KBM-7 (cell line): ENCODE results near the gene PDK1.

Source experiments
- DNase-seq: peaks from one replicate; pipeline ENCODE4 v3.0.0-alpha.2; 2015
- in situ Hi-C: fragments of 300-500 bp; cut with MboI; formaldehyde crosslinking; loops from 2 replicates; pipeline ENCODE4 v1.14.3; 2020; ENCODE audit warnings: low sequenced_read_pairs, low pct_unique_long_range_greater_than_20kb, mixed read lengths

The PDK1 gene

GRCh38 chr2:172628085-172628484 lies 72.2 kb downstream of the PDK1 start:
- in situ Hi-C loops = no loop called here
- DNase-seq = no peak

DNA sequence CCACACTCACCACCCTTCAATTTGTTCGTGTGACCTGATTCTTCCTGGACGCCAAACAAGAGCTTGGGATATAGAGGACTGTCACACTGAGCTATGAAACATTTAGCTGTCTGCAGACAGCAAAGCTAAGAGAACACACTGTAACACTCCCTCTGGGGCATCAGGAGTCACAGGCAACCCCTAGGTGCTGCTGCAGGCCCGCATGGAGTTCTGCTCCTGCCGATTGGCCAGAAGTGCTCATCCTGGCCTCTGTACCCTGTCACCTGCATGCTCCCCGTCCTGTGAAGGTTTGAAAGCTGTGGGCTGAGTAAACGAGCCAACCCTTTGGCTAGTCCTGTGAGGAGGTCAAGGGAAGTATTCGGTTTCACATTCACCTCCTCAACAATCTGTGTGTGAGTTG lies 73.7 kb downstream of the PDK1 start:
- DNase-seq = no peak
- in situ Hi-C loops = no loop called here

DNA sequence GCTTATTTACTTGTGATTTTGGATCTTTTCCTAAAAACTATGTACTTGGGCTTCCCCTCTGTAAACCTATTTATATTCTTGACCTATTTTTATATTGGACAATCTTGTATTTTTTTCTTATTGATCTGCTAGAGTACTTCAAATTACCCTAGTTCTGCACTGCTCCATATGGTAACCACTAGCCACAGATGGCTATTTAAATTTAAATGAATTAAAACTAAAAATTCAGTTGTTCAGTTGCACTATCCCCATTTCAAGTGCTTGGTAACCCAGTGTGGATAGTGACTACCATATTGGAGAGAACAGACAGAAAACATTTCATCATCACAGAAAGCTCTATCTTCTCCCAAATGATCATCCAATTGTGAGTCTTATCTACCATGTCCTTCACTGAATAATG lies 74.3 kb downstream of the PDK1 start:
- in situ Hi-C loops = no loop called here
- no peak for DNase-seq

DNA sequence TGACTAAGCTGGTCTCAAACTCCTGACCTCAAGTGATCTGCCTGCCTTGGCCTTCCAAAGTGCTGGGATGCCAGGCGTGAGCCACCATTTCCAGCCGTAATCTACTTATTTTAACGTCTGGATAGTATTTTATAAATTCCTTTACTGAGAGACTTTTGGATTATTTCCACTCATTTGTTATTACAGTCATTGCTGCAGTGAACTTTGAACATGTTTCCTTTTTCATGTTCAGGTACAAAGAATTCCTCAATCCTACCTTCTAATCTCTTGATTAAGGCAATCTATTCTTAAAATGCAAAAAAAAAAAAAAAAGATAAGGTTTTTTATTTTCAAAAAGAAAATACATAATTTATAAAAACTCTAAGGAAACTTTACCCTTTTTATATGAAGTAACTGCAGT lies 78.6 kb downstream of the PDK1 start:
- DNase-seq = no peak
- in situ Hi-C loops = no loop called here

DNA sequence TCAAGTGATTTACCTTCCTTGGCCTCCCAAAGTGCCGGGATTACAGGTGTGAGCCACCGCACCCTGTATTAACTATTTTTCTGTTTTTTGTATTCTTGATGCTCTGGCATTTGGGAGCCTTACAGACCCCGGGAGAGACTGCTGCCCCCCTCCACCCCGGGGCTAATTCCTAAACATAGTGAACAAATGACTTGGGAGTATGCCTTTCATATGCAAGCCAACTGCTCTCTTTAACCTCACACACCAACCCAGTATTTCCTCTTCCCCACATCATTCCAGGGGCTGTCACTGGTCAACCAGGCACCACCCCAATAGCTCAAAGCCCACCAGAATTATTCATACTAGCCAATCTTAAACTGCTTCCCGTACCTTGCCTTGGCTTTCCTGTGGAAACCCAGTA lies 79.7 kb downstream of the PDK1 start:
- in situ Hi-C loops = no loop called here
- no peak for DNase-seq

- no peak for DNase-seq
- in situ Hi-C loops = no loop called here
Observed at GRCh38 chr2:172639256-172639655, 83.4 kb downstream of the PDK1 start.

DNA sequence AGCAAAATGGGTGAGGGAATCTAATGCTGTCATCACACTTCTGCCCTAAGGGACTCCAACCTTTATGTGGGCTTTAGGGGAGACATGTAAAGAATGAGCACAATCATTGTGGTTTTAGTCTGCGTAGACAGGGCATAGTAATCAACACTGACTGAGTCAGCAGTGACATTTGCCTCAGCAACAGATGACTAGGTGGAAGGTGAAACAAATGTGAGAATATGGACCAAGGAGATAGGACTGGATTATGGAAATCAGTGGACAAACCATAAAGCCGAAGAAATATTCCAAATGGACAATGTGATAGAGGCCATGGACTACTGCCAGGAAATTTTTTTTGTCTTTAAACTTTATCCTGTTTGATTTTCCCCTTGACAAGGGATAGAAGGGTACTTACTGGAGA lies 83.9 kb downstream of the PDK1 start:
- DNase-seq = no peak
- in situ Hi-C loops = no loop called here

GRCh38 chr2:172640389-172640788 lies 84.5 kb downstream of the PDK1 start:
- in situ Hi-C loops = no loop called here
- no peak for DNase-seq

DNA sequence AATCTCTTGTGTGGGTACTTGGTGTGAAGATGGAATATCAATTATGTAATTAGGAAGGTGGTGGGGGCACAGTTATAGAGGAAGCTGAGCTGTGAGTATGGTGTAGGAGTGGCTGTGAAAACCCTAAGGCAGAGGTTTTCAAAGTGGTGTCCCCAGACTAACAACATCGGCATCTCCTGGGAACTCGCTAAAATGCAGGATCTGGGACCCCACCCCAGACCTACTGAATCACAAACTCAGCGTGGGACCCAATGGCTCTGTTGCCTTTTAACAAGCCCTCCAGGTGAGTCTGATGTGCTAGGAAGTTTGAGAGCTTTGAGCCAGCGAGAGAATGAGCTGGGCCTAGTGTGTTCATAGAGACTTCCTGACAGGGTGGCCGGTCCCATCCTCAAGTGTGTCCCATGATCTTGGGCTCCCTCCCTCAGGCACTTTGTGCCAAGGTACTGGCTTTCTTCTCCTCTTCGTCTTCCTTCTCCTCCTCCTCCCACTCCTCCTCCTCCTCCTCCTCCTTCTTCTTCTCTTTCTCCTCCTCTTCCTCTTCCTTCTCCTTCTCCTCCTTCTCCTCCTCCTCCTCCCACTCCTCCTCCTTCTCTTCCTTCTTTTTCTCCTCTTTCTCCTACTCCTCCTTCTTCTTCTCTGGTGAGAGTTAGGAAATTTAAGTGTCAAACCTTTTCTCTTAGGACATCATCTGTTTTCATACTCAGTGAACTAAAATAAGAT lies 86.6 kb downstream of the PDK1 start:
- DNase-seq = no peak
- in situ Hi-C loops = no loop called here

GRCh38 chr2:172643142-172643541 lies 87.3 kb downstream of the PDK1 start:
- no peak for DNase-seq
- in situ Hi-C loops = no loop called here

DNA sequence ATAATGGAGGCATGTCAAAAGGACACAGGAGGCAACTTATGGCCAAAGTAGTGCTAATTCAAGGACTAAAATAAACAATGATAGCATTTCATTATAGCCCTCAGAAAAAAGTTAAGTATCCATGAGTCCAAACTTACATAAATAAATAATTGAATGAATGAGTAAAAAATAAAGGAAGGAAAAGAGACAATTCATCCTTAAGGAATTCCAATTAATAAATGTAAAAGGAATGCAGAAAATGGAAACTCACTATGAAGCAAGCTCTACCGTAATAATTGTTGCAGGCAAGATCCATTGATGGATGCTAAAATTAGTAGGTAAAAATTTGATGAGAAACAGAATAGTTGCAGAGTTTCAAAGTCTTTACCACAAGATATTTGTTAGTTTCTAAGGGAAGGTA lies 91.5 kb downstream of the PDK1 start:
- no peak for DNase-seq
- in situ Hi-C loops = no loop called here

DNA sequence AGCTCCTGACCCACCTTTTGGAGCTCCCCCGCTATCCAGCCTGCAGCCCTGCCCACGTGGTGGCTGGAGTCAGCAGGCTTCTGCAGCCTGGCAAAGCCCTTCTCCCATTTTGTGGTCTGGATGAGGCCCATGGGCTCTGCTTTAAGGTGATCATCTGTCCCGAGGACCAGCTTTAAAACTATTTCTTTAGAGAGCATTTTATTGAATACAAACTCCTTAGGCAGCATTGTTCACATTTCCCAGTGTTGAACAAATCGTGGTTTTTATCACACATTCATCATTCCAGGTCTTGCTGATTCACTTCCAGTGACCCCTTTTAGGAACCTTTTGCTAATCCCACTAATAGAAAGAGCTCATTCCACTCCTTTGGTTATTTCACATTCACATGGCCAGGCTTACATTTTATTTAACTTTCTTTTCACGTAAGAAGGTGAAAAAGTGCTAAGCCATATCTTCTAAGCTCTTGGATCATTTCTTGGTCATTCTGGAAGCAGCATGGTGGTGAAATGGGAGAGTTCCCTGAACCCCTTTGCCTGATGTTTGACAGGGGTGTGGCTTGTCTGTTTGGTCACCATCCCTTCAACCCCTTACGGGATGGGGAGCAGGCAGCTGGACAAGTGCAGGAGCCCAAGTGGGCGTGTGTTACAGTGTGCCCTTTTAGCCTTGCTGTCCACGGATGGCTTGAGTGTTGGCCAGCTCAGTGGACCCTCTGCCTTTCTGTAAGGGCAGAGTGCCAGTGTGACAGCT lies 99.4 kb downstream of the PDK1 start:
- no peak for DNase-seq
- in situ Hi-C loops = no loop called here

DNA sequence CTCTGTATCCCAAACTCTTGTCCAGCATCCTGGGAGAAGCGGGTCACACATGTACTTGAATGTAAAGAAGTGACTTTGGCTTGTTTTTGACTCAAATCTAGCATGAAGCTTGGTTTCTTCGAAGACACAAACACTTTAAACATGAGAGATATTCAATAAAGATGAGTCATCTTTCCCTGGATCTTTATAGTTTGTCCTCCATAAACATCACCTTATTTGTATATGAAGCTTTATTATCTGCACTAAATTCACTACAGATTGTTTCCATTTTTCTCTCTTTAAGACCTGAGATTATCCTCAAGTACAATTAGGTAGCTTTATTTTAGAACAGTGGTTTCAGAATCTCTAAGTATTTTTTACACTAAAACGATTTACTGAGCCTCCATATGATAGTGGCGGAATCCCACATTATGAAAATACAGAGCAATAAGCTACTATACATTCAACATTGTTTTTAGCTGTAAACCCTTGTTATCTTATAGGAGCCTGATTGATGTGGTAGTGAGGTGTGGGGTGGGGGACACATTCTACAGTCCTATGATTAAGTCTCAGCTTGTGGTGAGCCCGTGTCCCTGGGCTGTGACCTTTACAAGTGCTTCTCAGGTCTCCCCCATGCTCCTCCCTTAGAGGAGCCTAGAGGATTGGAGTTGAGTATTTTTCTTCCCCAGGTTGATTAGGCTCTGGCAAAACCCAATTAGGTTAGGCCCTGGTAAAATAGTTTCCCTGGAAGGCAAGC lies 100.1 kb downstream of the PDK1 start:
- in situ Hi-C loops = no loop called here

More for the DNA sequence above, 100.1 kb downstream of the PDK1 start:
- DNase-seq = no peak
